Measurements from ENCODE around the gene SIRT6.
"Not testable (repeated sequence)": the region's sequence is repeated elsewhere in the genome, so short reads cannot be mapped to it uniquely, and the experiment has no call there.

The SIRT6 gene

GRCh38 chr19:4174213-4174894 is 8.0 kb downstream of the SIRT6 start:
- DNase-seq (ENCODE audit: low spot score) = no peak
- no peak overlapping the region for H3K27ac ChIP-seq
- CTCF ChIA-PET = no interaction called here
- POLR2A ChIA-PET (ENCODE audit: low non-redundant PET) = no interaction called here
- no peak for TF ChIP-seq CTCF (conservative IDR thresholded peaks at IDR 0.05; ENCODE audit: low read depth)

GRCh38 chr19:4173479-4174212 is 8.7 kb downstream of the SIRT6 start:
- ChIA-PET CTCF (interaction anchor here (0.6 to 0.7 kb wide), 2 partner anchors 34 to 462 kb away, joined by 4 to 5 read pairs; no protein-coding TSS in a partner anchor), POLR2A (ENCODE audit: low non-redundant PET) (no interaction called here)
- no peak for TF ChIP-seq CTCF (conservative IDR thresholded peaks at IDR 0.05; ENCODE audit: low read depth)
- H3K27ac ChIP-seq = no peak overlapping the region
- no peak for DNase-seq (ENCODE audit: low spot score)

GRCh38 chr19:4172861-4173473 is 9.4 kb downstream of the SIRT6 start:
- DNase-seq (ENCODE audit: low spot score) = peak; percentile 42
- CTCF ChIA-PET = interaction anchor here (0.6 to 0.7 kb wide), 2 partner anchors 33 to 463 kb away, joined by 4 to 5 read pairs; no protein-coding TSS in a partner anchor
- POLR2A ChIA-PET (ENCODE audit: low non-redundant PET) = no interaction called here
- no peak for TF ChIP-seq CTCF (conservative IDR thresholded peaks at IDR 0.05; ENCODE audit: low read depth)
- H3K27ac ChIP-seq = no peak overlapping the region

GRCh38 chr19:4171676-4172075 is 10.7 kb downstream of the SIRT6 start:
- TF ChIP-seq CTCF (conservative IDR thresholded peaks at IDR 0.05; ENCODE audit: low read depth) = no peak
- DNase-seq (ENCODE audit: low spot score) = no peak
- H3K27ac ChIP-seq = no peak overlapping the region
- ChIA-PET POLR2A (ENCODE audit: low non-redundant PET) (no interaction called here), CTCF (no interaction called here)

GRCh38 chr19:4164262-4164661 is 18.1 kb downstream of the SIRT6 start:
- no peak for DNase-seq (ENCODE audit: low spot score)
- H3K27ac ChIP-seq = no peak overlapping the region
- POLR2A ChIA-PET (ENCODE audit: low non-redundant PET) = interaction anchor here (0.6 kb wide), 1 partner anchor 11 kb away, joined by 3 read pairs; the partner anchor contains the start of gene CREB3L3
- no peak for TF ChIP-seq CTCF (conservative IDR thresholded peaks at IDR 0.05; ENCODE audit: low read depth)
- CTCF ChIA-PET = interaction anchor here (0.6 to 1.4 kb wide), 3 partner anchors 24 to 139 kb away, joined by 3 to 6 read pairs (median 3); no protein-coding TSS in a partner anchor

- no peak overlapping the region for H3K27ac ChIP-seq
- TF ChIP-seq CTCF (conservative IDR thresholded peaks at IDR 0.05; ENCODE audit: low read depth) = no peak
- ChIA-PET CTCF (interaction anchor here (1.8 kb wide), 1 partner anchor 21 kb away, joined by 6 read pairs; no protein-coding TSS in a partner anchor), POLR2A (ENCODE audit: low non-redundant PET) (no interaction called here)
- DNase-seq (ENCODE audit: low spot score) = no peak
These were observed 20.8 kb downstream of the SIRT6 start for GRCh38 chr19:4161415-4162077.

GRCh38 chr19:4157971-4158370 is 24.4 kb downstream of the SIRT6 start:
- POLR2A ChIA-PET (ENCODE audit: low non-redundant PET); H3K27ac ChIP-seq; DNase-seq (ENCODE audit: low spot score): not testable (repeated sequence)
- CTCF ChIA-PET = interaction anchor here (0.6 kb wide), 1 partner anchor 33 kb away, joined by 3 read pairs; no protein-coding TSS in a partner anchor
